Renal cortical epithelial cell (primary cell): Measurements from ENCODE around the gene TAGLN2. TPM values are rescaled to one million over a fixed set of nuclear protein-coding genes. Genes with fewer than 3 reads are reported as not detected.
A peak's percentile ranks its signal among the peaks of the same experiment; 100 is the strongest.

Experiments used
- DNase-seq: peaks from one replicate; pipeline ENCODE4 v3.0.0-alpha.2; 2011; ENCODE audit warnings: low read depth
- total RNA-seq: library from RNA; depleted of rRNA; stranded (reverse); fragments of >200 nt; gene quantifications from 2 replicates; pipeline ENCODE4 v1.2.3, GENCODE V29; 2014

TAGLN2 gene
- 526 and 548 TPM in 2 replicates for total RNA-seq

- DNase-seq, result peak; percentile 78
Observed at GRCh38 chr1:159924791-159925718, at the start of gene TAGLN2. Gene TAGLN2 (minus strand): TSS chr1:159925507. CDS start chr1:159920509, 4,998 bp downstream.

GRCh38 chr1:159974350-159974965, 49.2 kb upstream of the TAGLN2 start:
- no peak for DNase-seq

GRCh38 chr1:159973350-159973940, 48.1 kb upstream of the TAGLN2 start:
- DNase-seq, result no peak

- no peak for DNase-seq
Observed at GRCh38 chr1:159972443-159973205, 47.3 kb upstream of the TAGLN2 start.

- no peak for DNase-seq
Observed at GRCh38 chr1:159970932-159971342, 45.6 kb upstream of the TAGLN2 start.

GRCh38 chr1:159968901-159969300, 43.6 kb upstream of the TAGLN2 start:
- no peak for DNase-seq

GRCh38 chr1:159965263-159965662, 40.0 kb upstream of the TAGLN2 start:
- DNase-seq, result no peak

- DNase-seq, result no peak
Observed at GRCh38 chr1:159964144-159964543, 38.8 kb upstream of the TAGLN2 start.

- no peak for DNase-seq
Observed at GRCh38 chr1:159962176-159962575, 36.9 kb upstream of the TAGLN2 start.

GRCh38 chr1:159961636-159962035, 36.3 kb upstream of the TAGLN2 start:
- no peak for DNase-seq

- DNase-seq, result no peak
Observed at GRCh38 chr1:159960721-159961381, 35.5 kb upstream of the TAGLN2 start.

GRCh38 chr1:159959451-159959850, 34.1 kb upstream of the TAGLN2 start:
- no peak for DNase-seq

- no peak for DNase-seq
Observed at GRCh38 chr1:159958719-159959380, 33.5 kb upstream of the TAGLN2 start.

- DNase-seq, result no peak
Observed at GRCh38 chr1:159957824-159958268, 32.5 kb upstream of the TAGLN2 start.

GRCh38 chr1:159955456-159955855, 30.1 kb upstream of the TAGLN2 start:
- no peak for DNase-seq

GRCh38 chr1:159953536-159954515, 28.5 kb upstream of the TAGLN2 start, which contains the start of gene SLAMF9:
Gene SLAMF9 (minus strand): TSS chr1:159954237. CDS start chr1:159954137, 100 bp downstream.
- no peak for DNase-seq

GRCh38 chr1:159952932-159953331, 27.6 kb upstream of the TAGLN2 start:
- no peak for DNase-seq

GRCh38 chr1:159951551-159951950, 26.2 kb upstream of the TAGLN2 start:
- DNase-seq, result no peak

- no peak for DNase-seq
Observed at GRCh38 chr1:159951016-159951415, 25.7 kb upstream of the TAGLN2 start.
